B cell (primary cell): Measurements from ENCODE around the gene SNX19. TPM values are rescaled to one million over a fixed set of nuclear protein-coding genes. Genes with fewer than 3 reads are reported as not detected.
A peak's percentile ranks its signal among the peaks of the same experiment; 100 is the strongest.
"Not testable (repeated sequence)": the region's sequence is repeated elsewhere in the genome, so short reads cannot be mapped to it uniquely, and the experiment has no call there.

Source experiments
- ATAC-seq: fragments of 200-7000 bp; cut with Tn5 transposase; one replicate; pipeline ENCODE4 v1.10.0; 2021; ENCODE audit warnings: low read depth, mild to moderate bottlenecking, moderate number of reproducible peaks, moderate library complexity
- CTCF ChIA-PET: fragments of 350-600 bp; sonication (Branson Sonifier 250); formaldehyde crosslinking; loops from one replicate; lab custom pipeline; 2021; ENCODE audit warnings: antibody characterized with exemption, inconsistent platforms; lab: Charles Lee
- POLR2A ChIA-PET: fragments of 350-600 bp; sonication (Branson Sonifier 250); formaldehyde crosslinking; loops from one replicate; lab custom pipeline; 2021; ENCODE audit warnings: antibody characterized with exemption; lab: Charles Lee
- DNase-seq: peaks from one replicate; pipeline ENCODE4 v3.0.0; 2013
- H2AFZ ChIP-seq: 2 replicates; pipeline ENCODE4 v1.6.1; 2012; ENCODE audit warnings: mild to moderate bottlenecking, low read depth, low read length; ENCODE audit not compliant: insufficient read depth, poor library complexity, severe bottlenecking
- H3K27ac ChIP-seq, 2 donors: 1 replicate in 1 of 2; 2 replicates in 1 of 2; pipeline ENCODE4 v1.5.1; 2012 to 2013; ENCODE audit warnings: low read length in 2 of 2, mild to moderate bottlenecking in 2 of 2, moderate library complexity in 1 of 2
- H3K27me3 ChIP-seq, 4 experiments: fragments of 200-600 bp in 1 of 4; sonication (generic) in 1 of 4; replicated peaks in 1 of 4; 1 replicate in 2 of 4; 2 replicates in 2 of 4; pipeline versions ENCODE4 v1.6.1 to v1.7.0; 2013 to 2016; ENCODE audit warnings: low read length in 3 of 4, mild to moderate bottlenecking in 2 of 4, mixed read lengths in 1 of 4, moderate library complexity in 1 of 4; ENCODE audit not compliant: insufficient read depth in 4 of 4, control insufficient read depth in 3 of 4; ENCODE audit errors: control extremely low read depth in 1 of 4
- H3K36me3 ChIP-seq, 2 experiments: replicated peaks in 1 of 2; 1 replicate in 1 of 2; 2 replicates in 1 of 2; pipeline versions ENCODE4 v1.6.1 to v1.7.1; 2013; ENCODE audit warnings: low read length in 1 of 2; ENCODE audit not compliant: insufficient read depth in 2 of 2, control insufficient read depth in 1 of 2; ENCODE audit errors: control extremely low read depth in 1 of 2, extremely low read depth in 1 of 2
- H3K4me1 ChIP-seq, 2 donors: fragments of 200-600 bp in 1 of 2; sonication (generic) in 1 of 2; 1 replicate in 1 of 2; 2 replicates in 1 of 2; pipeline versions ENCODE4 v1.5.1 to v1.6.1; 2013 to 2017; ENCODE audit warnings: low read length in 2 of 2; ENCODE audit not compliant: control insufficient read depth in 2 of 2, insufficient read depth in 2 of 2
- H3K4me2 ChIP-seq: replicated peaks from 2 replicates; pipeline ENCODE3; 2012; ENCODE audit warnings: mild to moderate bottlenecking, low read depth, low read length; ENCODE audit not compliant: poor library complexity, severe bottlenecking
- H3K4me3 ChIP-seq, 5 experiments: fragments of 200-600 bp in 1 of 5; sonication (generic) in 1 of 5; 1 replicate in 3 of 5; 2 replicates in 2 of 5; pipeline versions ENCODE4 v1.5.1 to v1.7.0; 2011 to 2016; ENCODE audit warnings: low read length in 4 of 5, mild to moderate bottlenecking in 4 of 5, low read depth in 2 of 5, control low read depth in 1 of 5, moderate library complexity in 1 of 5; ENCODE audit not compliant: insufficient read depth in 1 of 5; ENCODE audit errors: control extremely low read depth in 1 of 5, extremely low read depth in 1 of 5
- H3K79me2 ChIP-seq: fragments of 200-600 bp; sonication (generic); one replicate; pipeline ENCODE4 v1.6.0; 2016; ENCODE audit warnings: low read length; ENCODE audit not compliant: control insufficient read depth, insufficient read depth
- H3K9ac ChIP-seq: fragments of 200-600 bp; sonication (generic); 2 replicates; pipeline ENCODE4 v1.6.1; 2017; ENCODE audit warnings: mild to moderate bottlenecking, low read length, moderate library complexity
- H3K9me3 ChIP-seq, 3 donors: one replicate each; pipeline versions ENCODE4 v1.6.1 to v1.7.1; 2013; ENCODE audit warnings: low read length in 2 of 3; ENCODE audit not compliant: control insufficient read depth in 2 of 3, insufficient read depth in 1 of 3; ENCODE audit errors: control extremely low read depth in 1 of 3
- H4K20me1 ChIP-seq: 2 replicates; pipeline ENCODE4 v1.6.0; 2012; ENCODE audit warnings: mild to moderate bottlenecking, low read length; ENCODE audit not compliant: insufficient read depth, control insufficient read depth, poor library complexity, severe bottlenecking
- H3K27ac Mint-ChIP-seq: one replicate; pipeline ENCODE4 v1.8.0; 2021; ENCODE audit warnings: mixed read lengths
- H3K27me3 Mint-ChIP-seq: one replicate; pipeline ENCODE4 v1.8.0; 2021; ENCODE audit warnings: mixed read lengths
- H3K4me1 Mint-ChIP-seq: one replicate; pipeline ENCODE4 v1.8.0; 2021; ENCODE audit warnings: mixed read lengths
- H3K4me3 Mint-ChIP-seq: one replicate; pipeline ENCODE4 v1.8.0; 2021; ENCODE audit warnings: mixed read lengths
- H3K9me3 Mint-ChIP-seq: one replicate; pipeline ENCODE4 v1.8.0; 2022; ENCODE audit warnings: mixed read lengths; ENCODE audit not compliant: insufficient read depth
- CTCF ChIP-seq: fragments of 200-600 bp; IDR thresholded peaks from one replicate; pipeline ENCODE4 v1.8.0; 2022; ENCODE audit warnings: antibody characterized with exemption, mild to moderate bottlenecking
- EZH2 ChIP-seq: IDR thresholded peaks from 2 replicates; pipeline ENCODE4 v1.6.1; 2012; ENCODE audit warnings: borderline replicate concordance, low read depth, mild to moderate bottlenecking, moderate library complexity, low read length; ENCODE audit not compliant: insufficient read depth, poor library complexity, severe bottlenecking
- WGBS: methylation state at CpG from one replicate; pipeline ENCODE4 v1.1.5; 2013; ENCODE audit warnings: missing lambda C conversion rate; ENCODE audit not compliant: insufficient coverage; 5-methylcytosine and 5-hydroxymethylcytosine counted together
- intact Hi-C: fragments of 100-400 bp; cut with micrococcal nuclease; formaldehyde crosslinking; loops from one replicate; pipeline ENCODE4 v1.10.0; 2022
- polyA plus RNA-seq: library from polyadenylated mRNA; depleted of rRNA; stranded (reverse); fragments of >200 nt; gene quantifications from 2 replicates; pipeline ENCODE4 v1.2.3, GENCODE V29; 2012
- total RNA-seq, 2 donors: library from RNA; stranded (reverse); fragments of 120-200 nt in 1 of 2; gene quantifications; 1 replicate in 1 of 2; 2 replicates in 1 of 2; pipeline versions ENCODE4 v1.2.3 to v1.2.4, GENCODE V29; 2013 to 2022

SNX19 gene
- total and polyA plus RNA-seq, 2 donors (not counting 1 experiment from before 2014, with no cell fraction given) = 24.2 to 74.0 TPM

DNA sequence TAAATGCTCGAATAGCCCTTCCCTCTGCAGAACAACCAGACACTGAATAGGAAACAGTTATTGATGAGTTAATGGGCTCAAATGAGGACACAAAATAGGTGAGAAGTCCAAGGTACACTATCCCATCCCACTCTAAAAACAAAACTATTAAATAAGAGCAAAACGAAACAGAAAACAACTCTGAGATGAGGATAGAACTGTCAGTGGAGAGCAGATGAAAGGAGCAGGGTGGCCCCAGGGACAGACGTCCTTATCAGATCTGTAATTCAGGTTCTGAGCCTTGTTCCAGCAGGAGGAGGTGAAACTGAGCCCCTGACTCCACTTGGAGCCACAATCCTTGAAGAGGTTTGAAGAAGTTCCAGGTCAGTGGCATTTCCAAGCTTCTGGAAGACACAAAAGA, 8.5 kb upstream of the SNX19 start:
- no peak for ATAC-seq
- CTCF ChIA-PET = interaction anchor here (1.0 kb wide), 1 partner anchor 9 kb away, joined by 4 read pairs; no protein-coding TSS in a partner anchor
- no peaks in the 10 kb centered on the region for H3K4me1 Mint-ChIP-seq

GRCh38 chr11:130920612-130921011, 4.3 kb upstream of the SNX19 start:
- not testable (repeated sequence) for H3K9me3 Mint-ChIP-seq

More for the DNA sequence above, 8.5 kb upstream of the SNX19 start:
- Histone ChIP-seq H3K27me3 (peaks cover 0 to 13% (median 1%) of the 10 kb centered on the region in 4 experiments), H3K79me2 (no peaks in the 10 kb centered on the region), H3K27ac (no peak overlapping the region), H3K9ac (no peak overlapping the region), H3K4me2 (no peak overlapping the region), H3K4me3 (no peak overlapping the region), H3K36me3 (no peaks in the 10 kb centered on the region), H4K20me1 (no peaks in the 10 kb centered on the region), H3K9me3 (no peaks in the 10 kb centered on the region), H3K4me1 (no peaks in the 10 kb centered on the region), H2AFZ (peak overlapping the region; percentile 46)
- DNase-seq = no peak
- POLR2A ChIA-PET = no interaction called here
- WGBS = 0% methylated on average over 1 of the region's 3 CpGs
- Mint-ChIP-seq H3K27ac (no peak overlapping the region), H3K4me3 (no peak overlapping the region), H3K27me3 (peaks cover 26% of the 10 kb centered on the region), H3K9me3 (no peaks in the 10 kb centered on the region)
- intact Hi-C loops = loop anchor here (5.0 kb wide), 1 partner anchor 748 kb away; no protein-coding TSS in a partner anchor
- TF ChIP-seq CTCF = no peak
- TF ChIP-seq EZH2 = no peak

More at GRCh38 chr11:130920612-130921011, 4.3 kb upstream of the SNX19 start:
- CTCF ChIA-PET, DNase-seq, H3K4me3 ChIP-seq, H3K4me3 Mint-ChIP-seq, POLR2A ChIA-PET, H3K79me2 ChIP-seq, H3K27ac Mint-ChIP-seq, H3K9ac ChIP-seq, H4K20me1 ChIP-seq, H3K4me2 ChIP-seq, H3K27ac ChIP-seq, ATAC-seq, H3K36me3 ChIP-seq, H3K9me3 ChIP-seq, H2AFZ ChIP-seq: not testable (repeated sequence)
- intact Hi-C loops = loop anchor here (5.0 kb wide), 1 partner anchor 752 kb away; no protein-coding TSS in a partner anchor
- H3K4me1 ChIP-seq = peaks cover 7 to 10% of the 10 kb centered on the region in 2 donors
- Mint-ChIP-seq H3K27me3 (peaks cover 39% of the 10 kb centered on the region), H3K4me1 (peaks cover 15% of the 10 kb centered on the region)
- peaks cover 0 to 12% (median 1%) of the 10 kb centered on the region in 4 experiments for H3K27me3 ChIP-seq
- WGBS = 84% methylated on average over 5 of the region's 5 CpGs
